GM19397 (cell line): Measurements from ENCODE around the gene PCDH18.
"Not testable (repeated sequence)": the region's sequence is repeated elsewhere in the genome, so short reads cannot be mapped to it uniquely, and the experiment has no call there.

ENCODE experiments used
- ATAC-seq: cut with Tn5 transposase; IDR thresholded peaks from one replicate; pipeline ENCODE4 v1.9.1; 2021; ENCODE audit warnings: mild to moderate bottlenecking, moderate library complexity; ENCODE audit not compliant: unreplicated experiment

The PCDH18 gene

GRCh38 chr4:137530176-137530575, 2.1 kb downstream of the PCDH18 start:
- no peak for ATAC-seq

GRCh38 chr4:137529432-137529831, 2.9 kb downstream of the PCDH18 start:
- ATAC-seq, result no peak

- no peak for ATAC-seq
Measured at GRCh38 chr4:137528673-137529072, 3.6 kb downstream of the PCDH18 start.

GRCh38 chr4:137526681-137527080, 5.6 kb downstream of the PCDH18 start:
- no peak for ATAC-seq

- ATAC-seq, result no peak
Measured at GRCh38 chr4:137524725-137525369, 7.4 kb downstream of the PCDH18 start.

- ATAC-seq, result no peak
Measured at GRCh38 chr4:137523329-137523728, 9.0 kb downstream of the PCDH18 start.

GRCh38 chr4:137521053-137521452, 11.2 kb downstream of the PCDH18 start:
- no peak for ATAC-seq

GRCh38 chr4:137519406-137519805, 12.9 kb downstream of the PCDH18 start:
- ATAC-seq, result no peak

GRCh38 chr4:137517323-137517722, 15.0 kb downstream of the PCDH18 start:
- ATAC-seq, result not testable (repeated sequence)

- no peak for ATAC-seq
Measured at GRCh38 chr4:137514406-137515111, 17.7 kb downstream of the PCDH18 start.

GRCh38 chr4:137510557-137511265, 21.6 kb downstream of the PCDH18 start:
- no peak for ATAC-seq

GRCh38 chr4:137509855-137510282, 22.4 kb downstream of the PCDH18 start:
- ATAC-seq, result no peak

GRCh38 chr4:137502339-137503129, 29.8 kb downstream of the PCDH18 start:
- ATAC-seq, result no peak

- not testable (repeated sequence) for ATAC-seq
Measured at GRCh38 chr4:137496267-137496666, 36.0 kb downstream of the PCDH18 start.

GRCh38 chr4:137495578-137495977, 36.7 kb downstream of the PCDH18 start:
- ATAC-seq, result no peak

GRCh38 chr4:137483313-137483959, 48.9 kb downstream of the PCDH18 start:
- ATAC-seq, result not testable (repeated sequence)

- not testable (repeated sequence) for ATAC-seq
Measured at GRCh38 chr4:137479657-137480056, 52.6 kb downstream of the PCDH18 start.

- ATAC-seq, result no peak
Measured at GRCh38 chr4:137476345-137476744, 55.9 kb downstream of the PCDH18 start.

- no peak for ATAC-seq
Measured at GRCh38 chr4:137474711-137475301, 57.5 kb downstream of the PCDH18 start.

- ATAC-seq, result no peak
Measured at GRCh38 chr4:137471895-137472294, 60.4 kb downstream of the PCDH18 start.
